ENCODE results near the gene ZNF565. TPM values are rescaled to one million over a fixed set of nuclear protein-coding genes. Genes with fewer than 3 reads are reported as not detected.

ZNF565 gene
- polyA plus RNA-seq (2013, experiment 1 of 2), result 3.2 TPM
- 3.0 TPM for polyA plus RNA-seq (2013, experiment 2 of 2)

GRCh38 chr19:36214386-36215275 is at the start of gene ZNF565, which contains the start of gene ZNF146:
Gene ZNF565, minus strand, starts transcription at chr19:36214665. Its CDS starts 12,680 bp downstream, at chr19:36201985.
Gene ZNF146, plus strand, starts transcription at chr19:36215106. Its CDS starts 21,335 bp downstream, at chr19:36236441.
- peak within 1 kb of the TSS; percentile 95 for H3K27ac ChIP-seq (ENCODE audit: low read depth, low read length, severe bottlenecking)
- H3K9me3 ChIP-seq (ENCODE audit: control insufficient read depth, low read length), result no peaks in the 10 kb centered on the region
- no peaks in the 10 kb centered on the region for H3K4me1 ChIP-seq (ENCODE audit: control insufficient read depth, insufficient read depth, low read length, poor library complexity, severe bottlenecking)
- 0% methylated on average over 37 to 64 of the region's 73 CpGs for WGBS, 2 experiments (ENCODE audit: insufficient coverage in 2 of 2)
- H3K4me3 ChIP-seq (ENCODE audit: extremely low read depth, insufficient read depth, low read length, poor library complexity, severe bottlenecking), result peak within 1 kb of the TSS; percentile 67
- H3K36me3 ChIP-seq (ENCODE audit: control insufficient read depth, insufficient read depth, low read length), result peaks cover 27% of the 10 kb centered on the region

GRCh38 chr19:36259211-36259610 is 44.7 kb upstream of the ZNF565 start:
- peaks cover 13% of the 10 kb centered on the region for H3K9me3 ChIP-seq (ENCODE audit: control insufficient read depth, low read length)
- no peaks in the 10 kb centered on the region for H3K4me1 ChIP-seq (ENCODE audit: control insufficient read depth, insufficient read depth, low read length, poor library complexity, severe bottlenecking)
- no peaks in the 10 kb centered on the region for H3K36me3 ChIP-seq (ENCODE audit: control insufficient read depth, insufficient read depth, low read length)
- 93 to 95% methylated on average over 19 to 20 of the region's 20 CpGs for WGBS, 2 experiments (ENCODE audit: insufficient coverage in 2 of 2)
- no peak overlapping the region for H3K4me3 ChIP-seq (ENCODE audit: extremely low read depth, insufficient read depth, low read length, poor library complexity, severe bottlenecking)
- H3K27ac ChIP-seq (ENCODE audit: low read depth, low read length, severe bottlenecking), result no peak overlapping the region

GRCh38 chr19:36258028-36258875 is 43.8 kb upstream of the ZNF565 start:
- Histone ChIP-seq H3K9me3 (ENCODE audit: control insufficient read depth, low read length) (peaks cover 16% of the 10 kb centered on the region), H3K36me3 (ENCODE audit: control insufficient read depth, insufficient read depth, low read length) (no peaks in the 10 kb centered on the region), H3K4me3 (ENCODE audit: extremely low read depth, insufficient read depth, low read length, poor library complexity, severe bottlenecking) (peak overlapping the region; percentile 46), H3K4me1 (ENCODE audit: control insufficient read depth, insufficient read depth, low read length, poor library complexity, severe bottlenecking) (no peaks in the 10 kb centered on the region), H3K27ac (ENCODE audit: low read depth, low read length, severe bottlenecking) (no peak overlapping the region)
- WGBS, 2 experiments (ENCODE audit: insufficient coverage in 2 of 2), result 93 to 95% methylated on average over 18 to 27 of the region's 29 CpGs

- Histone ChIP-seq H3K27ac (ENCODE audit: low read depth, low read length, severe bottlenecking) (no peak overlapping the region), H3K4me1 (ENCODE audit: control insufficient read depth, insufficient read depth, low read length, poor library complexity, severe bottlenecking) (no peaks in the 10 kb centered on the region), H3K9me3 (ENCODE audit: control insufficient read depth, low read length) (peaks cover 16% of the 10 kb centered on the region), H3K36me3 (ENCODE audit: control insufficient read depth, insufficient read depth, low read length) (no peaks in the 10 kb centered on the region), H3K4me3 (ENCODE audit: extremely low read depth, insufficient read depth, low read length, poor library complexity, severe bottlenecking) (peak overlapping the region; percentile 46)
- WGBS, 2 experiments (ENCODE audit: insufficient coverage in 2 of 2), result 9 to 23% methylated on average over 36 to 37 of the region's 37 CpGs
These were observed 43.0 kb upstream of the ZNF565 start for GRCh38 chr19:36257520-36257876.

GRCh38 chr19:36256853-36257519 is 42.5 kb upstream of the ZNF565 start:
- no peaks in the 10 kb centered on the region for H3K4me1 ChIP-seq (ENCODE audit: control insufficient read depth, insufficient read depth, low read length, poor library complexity, severe bottlenecking)
- no peaks in the 10 kb centered on the region for H3K36me3 ChIP-seq (ENCODE audit: control insufficient read depth, insufficient read depth, low read length)
- H3K27ac ChIP-seq (ENCODE audit: low read depth, low read length, severe bottlenecking), result no peak overlapping the region
- 68 to 71% methylated on average over 35 to 42 of the region's 42 CpGs for WGBS, 2 experiments (ENCODE audit: insufficient coverage in 2 of 2)
- peak overlapping the region; percentile 46 for H3K4me3 ChIP-seq (ENCODE audit: extremely low read depth, insufficient read depth, low read length, poor library complexity, severe bottlenecking)
- peaks cover 16% of the 10 kb centered on the region for H3K9me3 ChIP-seq (ENCODE audit: control insufficient read depth, low read length)

GRCh38 chr19:36256064-36256463 is 41.6 kb upstream of the ZNF565 start:
- H3K4me3 ChIP-seq (ENCODE audit: extremely low read depth, insufficient read depth, low read length, poor library complexity, severe bottlenecking), result no peak overlapping the region
- 95 to 96% methylated on average over 15 of the region's 15 CpGs for WGBS, 2 experiments (ENCODE audit: insufficient coverage in 2 of 2)
- peaks cover 16% of the 10 kb centered on the region for H3K9me3 ChIP-seq (ENCODE audit: control insufficient read depth, low read length)
- no peak overlapping the region for H3K27ac ChIP-seq (ENCODE audit: low read depth, low read length, severe bottlenecking)
- H3K4me1 ChIP-seq (ENCODE audit: control insufficient read depth, insufficient read depth, low read length, poor library complexity, severe bottlenecking), result no peaks in the 10 kb centered on the region
- H3K36me3 ChIP-seq (ENCODE audit: control insufficient read depth, insufficient read depth, low read length), result no peaks in the 10 kb centered on the region

GRCh38 chr19:36255316-36255715 is 40.9 kb upstream of the ZNF565 start:
- peaks cover 16% of the 10 kb centered on the region for H3K9me3 ChIP-seq (ENCODE audit: control insufficient read depth, low read length)
- H3K4me1 ChIP-seq (ENCODE audit: control insufficient read depth, insufficient read depth, low read length, poor library complexity, severe bottlenecking), result no peaks in the 10 kb centered on the region
- 96% methylated on average over 25 to 28 of the region's 28 CpGs for WGBS, 2 experiments (ENCODE audit: insufficient coverage in 2 of 2)
- no peak overlapping the region for H3K27ac ChIP-seq (ENCODE audit: low read depth, low read length, severe bottlenecking)
- H3K4me3 ChIP-seq (ENCODE audit: extremely low read depth, insufficient read depth, low read length, poor library complexity, severe bottlenecking), result no peak overlapping the region
- H3K36me3 ChIP-seq (ENCODE audit: control insufficient read depth, insufficient read depth, low read length), result no peaks in the 10 kb centered on the region

GRCh38 chr19:36254848-36255247 is 40.4 kb upstream of the ZNF565 start:
- 93 to 96% methylated on average over 10 of the region's 11 CpGs for WGBS, 2 experiments (ENCODE audit: insufficient coverage in 2 of 2)
- no peaks in the 10 kb centered on the region for H3K4me1 ChIP-seq (ENCODE audit: control insufficient read depth, insufficient read depth, low read length, poor library complexity, severe bottlenecking)
- H3K36me3 ChIP-seq (ENCODE audit: control insufficient read depth, insufficient read depth, low read length), result no peaks in the 10 kb centered on the region
- no peak overlapping the region for H3K4me3 ChIP-seq (ENCODE audit: extremely low read depth, insufficient read depth, low read length, poor library complexity, severe bottlenecking)
- peaks cover 16% of the 10 kb centered on the region for H3K9me3 ChIP-seq (ENCODE audit: control insufficient read depth, low read length)
- H3K27ac ChIP-seq (ENCODE audit: low read depth, low read length, severe bottlenecking), result no peak overlapping the region

- no peaks in the 10 kb centered on the region for H3K36me3 ChIP-seq (ENCODE audit: control insufficient read depth, insufficient read depth, low read length)
- H3K4me1 ChIP-seq (ENCODE audit: control insufficient read depth, insufficient read depth, low read length, poor library complexity, severe bottlenecking), result no peaks in the 10 kb centered on the region
- no CpG with 5 or more reads among the region's 1 CpG for WGBS, 2 experiments (ENCODE audit: insufficient coverage in 2 of 2)
- H3K27ac ChIP-seq (ENCODE audit: low read depth, low read length, severe bottlenecking), result no peak overlapping the region
- no peak overlapping the region for H3K4me3 ChIP-seq (ENCODE audit: extremely low read depth, insufficient read depth, low read length, poor library complexity, severe bottlenecking)
- H3K9me3 ChIP-seq (ENCODE audit: control insufficient read depth, low read length), result peaks cover 16% of the 10 kb centered on the region
These were observed 37.6 kb upstream of the ZNF565 start for GRCh38 chr19:36252047-36252446.

GRCh38 chr19:36246006-36246481 is 31.6 kb upstream of the ZNF565 start:
- Histone ChIP-seq H3K4me1 (ENCODE audit: control insufficient read depth, insufficient read depth, low read length, poor library complexity, severe bottlenecking) (no peaks in the 10 kb centered on the region), H3K27ac (ENCODE audit: low read depth, low read length, severe bottlenecking) (no peak overlapping the region), H3K4me3 (ENCODE audit: extremely low read depth, insufficient read depth, low read length, poor library complexity, severe bottlenecking) (no peak overlapping the region), H3K36me3 (ENCODE audit: control insufficient read depth, insufficient read depth, low read length) (no peaks in the 10 kb centered on the region), H3K9me3 (ENCODE audit: control insufficient read depth, low read length) (no peaks in the 10 kb centered on the region)
- WGBS, 2 experiments (ENCODE audit: insufficient coverage in 2 of 2), result 96 to 97% methylated on average over 28 of the region's 29 CpGs

Data from mesodermal cell (in vitro differentiated cells).